Esophagus squamous epithelium (tissue), 5 donors: ENCODE data around the gene ZNF800. TPM values are rescaled to one million over a fixed set of nuclear protein-coding genes. Genes with fewer than 3 reads are reported as not detected.
"Not testable (repeated sequence)": the region's sequence is repeated elsewhere in the genome, so short reads cannot be mapped to it uniquely, and the experiment has no call there.

Source experiments
- DNase-seq: peaks from one replicate; lab custom pipeline; 2025; lab: John Stamatoyannopoulos, UW
- H3K27ac ChIP-seq, 4 donors: fragments of 200-600 bp; sonication (generic); one replicate each; pipeline ENCODE4 v1.5.1; 2016 to 2019; ENCODE audit warnings: mild to moderate bottlenecking in 1 of 4
- H3K27me3 ChIP-seq, 4 donors: fragments of 200-600 bp; sonication (generic); 1 replicate in 3 of 4; 2 replicates in 1 of 4; pipeline versions ENCODE4 v1.5.1 to v1.6.0; 2017 to 2021; ENCODE audit warnings: antibody characterized with exemption in 1 of 4
- H3K36me3 ChIP-seq, 3 donors: fragments of 200-600 bp; sonication (generic); one replicate each; pipeline ENCODE4 v1.5.1; 2016 to 2019
- H3K4me1 ChIP-seq, 3 donors: fragments of 200-600 bp; sonication (generic); one replicate each; pipeline ENCODE4 v1.5.1; 2017 to 2019
- H3K4me3 ChIP-seq, 4 donors: fragments of 200-600 bp; sonication (generic); 1 replicate in 3 of 4; 2 replicates in 1 of 4; pipeline ENCODE4 v1.5.1; 2016 to 2019; ENCODE audit warnings: mild to moderate bottlenecking in 2 of 4, moderate library complexity in 1 of 4
- H3K9me3 ChIP-seq, 3 donors: fragments of 200-600 bp; sonication (generic); one replicate each; pipeline ENCODE4 v1.5.1; 2016 to 2019
- CTCF ChIP-seq, 6 experiments: fragments of 450-650 bp in 4 of 6; fragments of 200-600 bp in 2 of 6; sonication (generic) in 2 of 6; IDR thresholded peaks; one replicate each; pipeline ENCODE4 v1.5.1; 2016 to 2019; ENCODE audit warnings: antibody characterized with exemption in 6 of 6, mild to moderate bottlenecking in 4 of 6, moderate library complexity in 4 of 6
- POLR2A ChIP-seq, 4 donors: fragments of 450-650 bp; IDR thresholded peaks; one replicate each; pipeline ENCODE4 v1.6.1; 2017; ENCODE audit warnings: antibody characterized with exemption in 4 of 4, mild to moderate bottlenecking in 4 of 4, moderate library complexity in 3 of 4
- WGBS, 2 donors: methylation state at CpG; one replicate each; pipeline ENCODE4 v1.1.5; 2018; 5-methylcytosine and 5-hydroxymethylcytosine counted together
- intact Hi-C: fragments of 100-400 bp; cut with DNase I; formaldehyde crosslinking; loops from one replicate; pipeline ENCODE4 v1.15.0; 2022
- total RNA-seq, 4 donors: library from RNA; depleted of rRNA; stranded (reverse); fragments of >200 nt; gene quantifications; one replicate each; pipeline ENCODE4 v1.1.0, GENCODE V29; 2016
- donor health status: DM: yes; HTN: yes; CAD: no.

ZNF800 gene
- 10 to 100 TPM; 21.1 to 27.8 (median 24.2) TPM for total RNA-seq

GRCh38 chr7:127392566-127393367 is at the start of gene ZNF800:
Gene ZNF800, minus strand, starts transcription at chr7:127392708. Its CDS starts 1,151 bp downstream, at chr7:127391557.
- H3K27ac ChIP-seq = peak within 1 kb of the TSS; percentile 92 to 99 (median 98)
- peak in 2 of 6 experiments; percentile 3 to 8 for TF ChIP-seq CTCF (IDR thresholded peaks at IDR 0.05)
- TF ChIP-seq POLR2A (IDR thresholded peaks at IDR 0.05) = peak in 3 of 4 donors; percentile 82 to 93 (median 85)
- peaks cover 0 to 23% (median 0%) of the 10 kb centered on the region in 3 donors for H3K36me3 ChIP-seq
- 0 to 1% methylated on average over 8 to 16 of the region's 67 CpGs for WGBS, 2 donors
- no peaks in the 10 kb centered on the region for H3K27me3 ChIP-seq
- intact Hi-C loops = no loop called here
- peak; percentile 48 for DNase-seq
- H3K4me3 ChIP-seq = peak within 1 kb of the TSS; percentile 80 to 98 (median 93)
- H3K9me3 ChIP-seq = no peaks in the 10 kb centered on the region
- peaks cover 10 to 45% (median 16%) of the 10 kb centered on the region in 3 donors for H3K4me1 ChIP-seq

- 85 to 86% methylated on average over 2 of the region's 2 CpGs for WGBS, 2 donors
- intact Hi-C loops = no loop called here
- DNase-seq = no peak
- TF ChIP-seq CTCF (IDR thresholded peaks at IDR 0.05) (no peak), POLR2A (IDR thresholded peaks at IDR 0.05) (no peak)
- Histone ChIP-seq H3K9me3 (no peaks in the 10 kb centered on the region), H3K36me3 (no peaks in the 10 kb centered on the region), H3K4me1 (no peaks in the 10 kb centered on the region), H3K4me3 (no peak overlapping the region), H3K27me3 (no peaks in the 10 kb centered on the region), H3K27ac (no peak overlapping the region)
Observed at GRCh38 chr7:127440206-127440605, 47.7 kb upstream of the ZNF800 start.

- WGBS, 2 donors = 71 to 83% methylated on average over 2 of the region's 2 CpGs
Observed at GRCh38 chr7:127438836-127439235, 46.3 kb upstream of the ZNF800 start.

GRCh38 chr7:127437837-127438236 is 45.3 kb upstream of the ZNF800 start:
- no peaks in the 10 kb centered on the region for H3K27me3 ChIP-seq
- TF ChIP-seq POLR2A (IDR thresholded peaks at IDR 0.05) (no peak), CTCF (IDR thresholded peaks at IDR 0.05) (no peak)
- 33 to 59% methylated on average over 2 of the region's 2 CpGs for WGBS, 2 donors
- intact Hi-C loops = no loop called here
- no peaks in the 10 kb centered on the region for H3K36me3 ChIP-seq
- DNase-seq = no peak
- H3K9me3 ChIP-seq = no peaks in the 10 kb centered on the region
- no peaks in the 10 kb centered on the region for H3K4me1 ChIP-seq
- H3K27ac ChIP-seq = no peak overlapping the region
- no peak overlapping the region for H3K4me3 ChIP-seq

More at GRCh38 chr7:127438836-127439235, 46.3 kb upstream of the ZNF800 start:
- Histone ChIP-seq H3K27me3 (no peaks in the 10 kb centered on the region), H3K27ac (no peak overlapping the region), H3K4me1 (no peaks in the 10 kb centered on the region), H3K9me3 (no peaks in the 10 kb centered on the region), H3K36me3 (no peaks in the 10 kb centered on the region), H3K4me3 (no peak overlapping the region)
- DNase-seq = no peak
- intact Hi-C loops = no loop called here
- TF ChIP-seq POLR2A (IDR thresholded peaks at IDR 0.05) (no peak), CTCF (IDR thresholded peaks at IDR 0.05) (no peak)

GRCh38 chr7:127437241-127437640 is 44.7 kb upstream of the ZNF800 start:
- Histone ChIP-seq H3K27me3 (no peaks in the 10 kb centered on the region), H3K9me3 (no peaks in the 10 kb centered on the region), H3K4me3 (no peak overlapping the region), H3K27ac (no peak overlapping the region), H3K4me1 (no peaks in the 10 kb centered on the region), H3K36me3 (no peaks in the 10 kb centered on the region)
- intact Hi-C loops = no loop called here
- DNase-seq = no peak
- TF ChIP-seq CTCF (IDR thresholded peaks at IDR 0.05) = no peak
- no peak for TF ChIP-seq POLR2A (IDR thresholded peaks at IDR 0.05)
- 80 to 89% methylated on average over 3 of the region's 3 CpGs for WGBS, 2 donors

- H3K4me1 ChIP-seq, intact Hi-C loops, H3K9me3 ChIP-seq, H3K27me3 ChIP-seq, H3K4me3 ChIP-seq, H3K27ac ChIP-seq, H3K36me3 ChIP-seq, DNase-seq: not testable (repeated sequence)
- 87% methylated on average over 5 of the region's 18 CpGs; no CpG with 5 or more reads in 1 of the 2 donors for WGBS, 2 donors
Observed at GRCh38 chr7:127429281-127429680, 36.8 kb upstream of the ZNF800 start.
